ENCODE data around the gene FGF14. TPM values are rescaled to one million over a fixed set of nuclear protein-coding genes. Genes with fewer than 3 reads are reported as not detected.
A peak's percentile ranks its signal among the peaks of the same experiment; 100 is the strongest.

FGF14 gene
- 1 to 10 TPM in 1 of 4 donors, under 1 TPM in 3; 0.36 to 1.9 (median 0.45) TPM for total RNA-seq

GRCh38 chr13:102401766-102402165 lies at the start of gene FGF14:
Gene FGF14 (minus strand): TSS chr13:102402048.
- TF ChIP-seq POLR2A (IDR thresholded peaks at IDR 0.05) (no peak), CTCF (IDR thresholded peaks at IDR 0.05) (no peak)

DNA sequence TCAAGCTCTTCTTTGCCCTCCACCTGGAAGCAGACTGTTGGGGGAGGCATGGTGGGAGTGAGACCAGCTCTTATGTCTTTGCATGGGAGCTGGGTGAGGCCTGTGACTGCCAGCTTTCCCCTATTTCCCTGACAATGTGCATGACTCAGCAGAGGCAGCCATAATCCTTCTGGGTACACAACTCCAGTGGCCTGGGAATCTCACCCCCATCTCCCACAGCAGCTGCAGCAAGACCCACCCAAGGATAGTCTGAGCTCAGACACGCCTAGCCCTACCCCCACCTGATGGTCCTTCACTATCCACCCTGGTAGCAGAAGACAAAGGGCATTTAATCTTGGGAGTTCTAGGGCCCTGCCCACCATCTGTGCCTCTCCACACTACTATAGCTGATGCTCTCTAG lies 41.4 kb upstream of the FGF14 start:
- WGBS, 2 donors: 64 to 73% methylated on average over 1 of the region's 1 CpG
- intact Hi-C loops (cut with DNase I; ENCODE audit: low total_unique reads): no loop called here
- H3K4me3 ChIP-seq (ENCODE audit: low read depth, poor library complexity, severe bottlenecking): no peak overlapping the region
- no peak for DNase-seq (ENCODE audit: low spot score in 2 of 2)
- TF ChIP-seq POLR2A (IDR thresholded peaks at IDR 0.05): no peak

More at GRCh38 chr13:102401766-102402165, at the start of gene FGF14:
- WGBS, 2 donors: 7% methylated on average over 6 of the region's 6 CpGs
- intact Hi-C loops (cut with DNase I; ENCODE audit: low total_unique reads): no loop called here
- peak within 1 kb of the TSS; percentile 37 for H3K4me3 ChIP-seq (ENCODE audit: low read depth, poor library complexity, severe bottlenecking)
- DNase-seq (ENCODE audit: low spot score in 2 of 2): no peak

GRCh38 chr13:102441085-102441484 lies 39.2 kb upstream of the FGF14 start:
- intact Hi-C loops (cut with DNase I; ENCODE audit: low total_unique reads): no loop called here
- TF ChIP-seq CTCF (IDR thresholded peaks at IDR 0.05) (no peak), POLR2A (IDR thresholded peaks at IDR 0.05) (no peak)
- H3K4me3 ChIP-seq (ENCODE audit: low read depth, poor library complexity, severe bottlenecking): no peak overlapping the region
- DNase-seq (ENCODE audit: low spot score in 2 of 2): no peak

DNA sequence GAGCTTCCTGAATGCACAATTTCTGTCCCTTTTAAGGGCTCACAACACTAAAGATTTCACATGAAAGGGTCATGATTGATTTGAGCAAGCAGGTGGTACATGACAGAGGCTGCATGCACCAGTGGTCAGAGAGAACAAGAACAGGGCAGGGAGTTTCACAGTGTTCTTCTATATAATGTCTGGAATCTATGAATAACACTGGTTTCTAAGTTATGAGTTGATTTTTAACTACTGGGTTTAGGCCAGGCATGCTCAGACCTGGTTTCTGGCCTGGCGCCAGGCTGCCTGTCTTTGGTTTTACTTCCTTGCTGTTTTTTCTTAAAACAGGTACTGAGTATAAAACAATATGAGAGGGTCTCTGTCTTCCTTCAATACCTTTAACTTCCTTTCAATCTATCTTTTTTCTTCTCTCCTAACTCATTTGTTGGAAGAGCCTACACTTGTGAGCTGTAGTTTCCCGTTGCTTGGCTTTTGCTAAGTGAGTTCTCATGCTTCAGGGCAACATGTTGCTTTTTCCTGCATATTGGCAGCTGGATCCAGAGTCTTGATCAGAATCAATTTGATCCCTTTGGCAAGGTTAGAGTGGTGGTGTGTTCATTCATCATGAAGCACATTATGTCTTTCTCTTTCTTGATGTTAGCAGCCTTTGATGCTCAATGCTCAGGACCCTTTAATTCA lies 38.5 kb upstream of the FGF14 start:
- TF ChIP-seq CTCF (IDR thresholded peaks at IDR 0.05) (no peak), POLR2A (IDR thresholded peaks at IDR 0.05) (no peak)
- no peak for DNase-seq (ENCODE audit: low spot score in 2 of 2)
- intact Hi-C loops (cut with DNase I; ENCODE audit: low total_unique reads): no loop called here
- no peak overlapping the region for H3K4me3 ChIP-seq (ENCODE audit: low read depth, poor library complexity, severe bottlenecking)
- 26 to 38% methylated on average over 2 of the region's 2 CpGs for WGBS, 2 donors

- intact Hi-C loops (cut with DNase I; ENCODE audit: low total_unique reads): no loop called here
- 79 to 85% methylated on average over 2 of the region's 2 CpGs for WGBS, 2 donors
- no peak for DNase-seq (ENCODE audit: low spot score in 2 of 2)
- no peak for TF ChIP-seq POLR2A (IDR thresholded peaks at IDR 0.05)
- no peak for TF ChIP-seq CTCF (IDR thresholded peaks at IDR 0.05)
- no peak overlapping the region for H3K4me3 ChIP-seq (ENCODE audit: low read depth, poor library complexity, severe bottlenecking)
Observed at GRCh38 chr13:102422690-102423089, 20.8 kb upstream of the FGF14 start.

DNA sequence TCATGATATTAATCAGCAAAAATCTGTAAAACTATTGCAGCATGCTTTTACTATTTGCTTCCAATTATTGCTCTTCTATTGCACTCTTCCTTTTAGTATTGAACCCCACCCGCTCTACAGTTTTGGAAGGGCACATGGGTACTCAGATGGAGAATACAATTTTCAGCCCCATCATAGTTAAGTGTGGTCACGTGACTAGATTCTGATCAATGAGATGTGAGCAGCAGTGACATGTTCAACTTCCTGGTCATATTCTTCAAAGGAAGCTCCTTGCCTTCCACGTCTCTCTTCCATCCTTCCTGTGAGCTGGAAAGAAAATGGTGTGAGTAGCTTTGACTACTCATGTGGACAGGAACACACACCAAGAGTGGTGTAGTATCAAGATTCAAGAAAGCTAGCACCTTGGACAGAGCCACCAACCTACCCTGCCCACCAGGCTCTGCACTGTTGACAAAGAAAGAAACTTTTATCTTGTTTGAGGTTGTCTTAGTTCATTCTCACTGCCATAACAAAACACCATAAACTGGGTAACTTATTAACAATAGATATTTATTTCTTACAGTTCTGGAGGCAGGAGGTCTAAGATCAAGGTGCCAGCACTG lies 3.8 kb upstream of the FGF14 start:
- no peak for DNase-seq (ENCODE audit: low spot score in 2 of 2)
- TF ChIP-seq POLR2A (IDR thresholded peaks at IDR 0.05) (no peak), CTCF (IDR thresholded peaks at IDR 0.05) (no peak)
- 59 to 61% methylated on average over 3 of the region's 3 CpGs for WGBS, 2 donors
- no peak overlapping the region for H3K4me3 ChIP-seq (ENCODE audit: low read depth, poor library complexity, severe bottlenecking)
- intact Hi-C loops (cut with DNase I; ENCODE audit: low total_unique reads): no loop called here

Data from lower leg skin (tissue), 4 donors.